Stimulated activated CD4-positive, alpha-beta T cell treated with anti-CD3 and anti-CD28 coated beads, Interleukin-2, amount 100 ng/mL, for 4 hours (primary cell): ENCODE measurements around the gene TRIM4.

Source experiments
- DNase-seq: peaks from one replicate; pipeline ENCODE4 v3.0.0-alpha.2; 2020; ENCODE audit warnings: low read depth

TRIM4 gene

DNA sequence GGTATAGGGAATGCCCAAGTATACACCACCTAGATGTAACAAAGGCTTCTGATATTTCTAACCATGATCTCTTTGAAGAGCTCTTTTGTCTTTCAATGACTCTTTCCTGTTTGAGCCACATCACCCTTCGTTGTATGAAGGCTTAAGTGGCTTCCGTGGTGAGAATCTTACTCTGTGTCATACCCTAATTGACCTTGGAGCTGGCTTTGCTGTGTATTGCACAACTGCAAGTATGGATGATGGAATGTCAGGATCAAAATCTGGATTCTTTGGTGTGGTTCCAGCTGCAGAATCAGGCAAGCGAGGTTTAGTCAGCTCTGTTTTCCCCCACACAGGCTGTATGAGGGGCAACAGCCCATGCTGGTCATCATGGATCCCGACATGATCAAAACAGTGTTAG, 75.5 kb downstream of the TRIM4 start:
- DNase-seq, result no peak

DNA sequence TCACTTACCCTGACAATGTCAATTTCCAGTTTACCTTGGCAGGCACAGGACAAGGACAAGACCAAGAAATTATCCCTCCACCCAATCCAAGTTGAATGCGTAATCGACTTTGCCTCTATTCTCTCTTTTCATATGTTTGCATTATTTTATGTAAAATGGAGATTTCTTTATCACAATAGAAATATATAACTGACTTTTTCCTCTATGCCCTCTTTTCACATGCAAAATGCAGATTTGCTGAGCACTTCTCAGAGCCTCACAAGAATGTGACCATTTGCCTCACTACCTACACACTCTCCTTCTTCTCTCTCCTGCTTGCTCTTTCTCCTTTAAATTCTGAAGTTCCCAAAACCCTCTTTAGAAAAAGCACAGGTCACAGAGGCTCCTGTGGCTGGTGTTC, 76.4 kb downstream of the TRIM4 start:
- no peak for DNase-seq
